AG20443 (cell line): ENCODE measurements around the gene RAB11FIP2.

Experiments used
- DNase-seq: peaks from one replicate; pipeline ENCODE4 v3.0.0; 2012; ENCODE audit warnings: low spot score, mixed read lengths

Gene RAB11FIP2

GRCh38 chr10:117980755-117981702, 65.7 kb downstream of the RAB11FIP2 start:
- DNase-seq: no peak

GRCh38 chr10:117980216-117980615, 66.5 kb downstream of the RAB11FIP2 start:
- DNase-seq: peak; percentile 70

- no peak for DNase-seq
Observed at GRCh38 chr10:117972168-117972837, 74.4 kb downstream of the RAB11FIP2 start.

GRCh38 chr10:117970962-117971361, 75.8 kb downstream of the RAB11FIP2 start:
- no peak for DNase-seq

GRCh38 chr10:117969592-117969991, 77.1 kb downstream of the RAB11FIP2 start:
- no peak for DNase-seq

- no peak for DNase-seq
Observed at GRCh38 chr10:117968354-117969182, 78.2 kb downstream of the RAB11FIP2 start.

- no peak for DNase-seq
Observed at GRCh38 chr10:117967149-117967650, 79.5 kb downstream of the RAB11FIP2 start.

- no peak for DNase-seq
Observed at GRCh38 chr10:117965984-117966383, 80.8 kb downstream of the RAB11FIP2 start.

GRCh38 chr10:117964536-117964935, 82.2 kb downstream of the RAB11FIP2 start:
- DNase-seq: no peak

GRCh38 chr10:117960345-117960935, 86.3 kb downstream of the RAB11FIP2 start:
- DNase-seq: peak; percentile 28

- DNase-seq: no peak
Observed at GRCh38 chr10:117956972-117957371, 89.8 kb downstream of the RAB11FIP2 start.

- DNase-seq: peak; percentile 64
Observed at GRCh38 chr10:117955176-117955575, 91.6 kb downstream of the RAB11FIP2 start.
